Endothelial cell (in vitro differentiated cells): ENCODE data around the gene KCNC4. TPM values are rescaled to one million over a fixed set of nuclear protein-coding genes. Genes with fewer than 3 reads are reported as not detected.

Source experiments
- DNase-seq: peaks from one replicate; pipeline ENCODE4 v3.0.0; 2021; ENCODE audit warnings: low spot score
- H3K27ac Mint-ChIP-seq: one replicate; pipeline ENCODE4 v1.8.0; 2021; ENCODE audit warnings: mixed read lengths, inconsistent platforms; ENCODE audit not compliant: unreplicated experiment
- H3K27me3 Mint-ChIP-seq: one replicate; pipeline ENCODE4 v1.8.0; 2021; ENCODE audit warnings: mild to moderate bottlenecking, moderate library complexity, mixed read lengths, inconsistent platforms; ENCODE audit not compliant: unreplicated experiment
- H3K36me3 Mint-ChIP-seq: one replicate; pipeline ENCODE4 v1.8.0; 2021; ENCODE audit warnings: mild to moderate bottlenecking, low read depth, mixed read lengths, inconsistent platforms; ENCODE audit not compliant: unreplicated experiment
- H3K4me1 Mint-ChIP-seq: one replicate; pipeline ENCODE4 v1.8.0; 2021; ENCODE audit warnings: mild to moderate bottlenecking, mixed read lengths, inconsistent platforms; ENCODE audit not compliant: unreplicated experiment
- H3K4me3 Mint-ChIP-seq: one replicate; pipeline ENCODE4 v1.8.0; 2021; ENCODE audit warnings: mild to moderate bottlenecking, mixed read lengths, inconsistent platforms; ENCODE audit not compliant: unreplicated experiment
- H3K9me3 Mint-ChIP-seq: one replicate; pipeline ENCODE4 v1.8.0; 2021; ENCODE audit warnings: mixed read lengths, inconsistent platforms; ENCODE audit not compliant: unreplicated experiment
- long read RNA-seq: library from polyadenylated mRNA; unstranded; transcript quantifications from one replicate; pipeline ENCODE4 v2.0.0, GENCODE V29; 2020; ENCODE audit not compliant: unreplicated experiment
- total RNA-seq: library from RNA; stranded (reverse); fragmentation: NEBNext Ultra II Directional; extraction: Animal tissue kit (Norgen Biotek cat#: 25700); gene quantifications from one replicate; pipeline ENCODE4 v1.2.1, GENCODE V29; 2021; ENCODE audit not compliant: unreplicated experiment
- TF ChIP-seq, protein P1 (sequence below): fragments of 200-600 bp; sonication (generic); IDR thresholded peaks from one replicate; pipeline ENCODE4 v1.5.0; 2021; ENCODE audit warnings: antibody characterized with exemption; ENCODE audit not compliant: unreplicated experiment

The KCNC4 gene
- total RNA-seq = 37.4 TPM
- long read RNA-seq, partial matches to known transcripts = 4 of 7 reads
- long read RNA-seq, other reads (novel, unspliced or antisense) = 2 of 7 reads

GRCh38 chr1:110209715-110210603 lies at the start of gene KCNC4:
TSS of gene KCNC4 (plus strand) at chr1:110210314. CDS start at chr1:110211500, 1,186 bp downstream.
- peaks cover 12% of the 10 kb centered on the region for H3K27me3 Mint-ChIP-seq
- H3K27ac Mint-ChIP-seq = peak within 1 kb of the TSS; percentile 93
- H3K36me3 Mint-ChIP-seq = peaks cover 9% of the 10 kb centered on the region
- TF ChIP-seq, protein P1, sequence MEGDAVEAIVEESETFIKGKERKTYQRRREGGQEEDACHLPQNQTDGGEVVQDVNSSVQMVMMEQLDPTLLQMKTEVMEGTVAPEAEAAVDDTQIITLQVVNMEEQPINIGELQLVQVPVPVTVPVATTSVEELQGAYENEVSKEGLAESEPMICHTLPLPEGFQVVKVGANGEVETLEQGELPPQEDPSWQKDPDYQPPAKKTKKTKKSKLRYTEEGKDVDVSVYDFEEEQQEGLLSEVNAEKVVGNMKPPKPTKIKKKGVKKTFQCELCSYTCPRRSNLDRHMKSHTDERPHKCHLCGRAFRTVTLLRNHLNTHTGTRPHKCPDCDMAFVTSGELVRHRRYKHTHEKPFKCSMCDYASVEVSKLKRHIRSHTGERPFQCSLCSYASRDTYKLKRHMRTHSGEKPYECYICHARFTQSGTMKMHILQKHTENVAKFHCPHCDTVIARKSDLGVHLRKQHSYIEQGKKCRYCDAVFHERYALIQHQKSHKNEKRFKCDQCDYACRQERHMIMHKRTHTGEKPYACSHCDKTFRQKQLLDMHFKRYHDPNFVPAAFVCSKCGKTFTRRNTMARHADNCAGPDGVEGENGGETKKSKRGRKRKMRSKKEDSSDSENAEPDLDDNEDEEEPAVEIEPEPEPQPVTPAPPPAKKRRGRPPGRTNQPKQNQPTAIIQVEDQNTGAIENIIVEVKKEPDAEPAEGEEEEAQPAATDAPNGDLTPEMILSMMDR = peak; percentile 16
- no peaks in the 10 kb centered on the region for H3K9me3 Mint-ChIP-seq
- DNase-seq = peak; percentile 75
- peaks cover 38% of the 10 kb centered on the region for H3K4me1 Mint-ChIP-seq
- H3K4me3 Mint-ChIP-seq = peak within 1 kb of the TSS; percentile 91

DNA sequence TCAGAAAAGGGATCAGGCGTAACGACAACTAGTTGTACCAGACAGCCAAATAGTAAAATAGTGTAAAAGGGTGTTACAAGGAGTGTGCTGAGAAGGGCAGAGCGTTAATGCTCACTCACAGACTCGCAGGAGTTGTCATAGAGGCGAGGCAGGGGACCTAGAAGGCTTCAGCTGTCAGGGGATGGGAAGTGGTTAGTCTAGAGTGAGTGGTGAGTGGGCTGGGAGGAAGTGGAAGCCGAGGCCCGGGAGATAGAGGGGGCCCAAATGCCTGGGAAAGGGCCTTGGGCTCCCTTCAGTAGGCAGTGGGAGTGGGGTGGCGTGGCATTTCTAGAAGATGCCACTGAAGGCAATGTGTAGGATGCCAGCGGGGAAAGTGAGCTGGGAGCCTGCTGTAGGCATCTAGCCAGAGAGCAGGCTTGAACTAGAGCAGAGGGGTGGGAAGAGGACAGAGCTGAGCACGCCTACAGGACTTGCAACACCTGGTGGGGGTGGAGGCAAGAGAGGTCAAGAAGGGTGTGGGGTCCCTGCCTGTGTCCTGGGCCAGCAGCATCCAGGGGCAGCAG lies 49.5 kb upstream of the KCNC4 start:
- Mint-ChIP-seq H3K27ac (peak overlapping the region; percentile 9), H3K4me3 (peak overlapping the region; percentile 12), H3K27me3 (peaks cover 14% of the 10 kb centered on the region)

DNA sequence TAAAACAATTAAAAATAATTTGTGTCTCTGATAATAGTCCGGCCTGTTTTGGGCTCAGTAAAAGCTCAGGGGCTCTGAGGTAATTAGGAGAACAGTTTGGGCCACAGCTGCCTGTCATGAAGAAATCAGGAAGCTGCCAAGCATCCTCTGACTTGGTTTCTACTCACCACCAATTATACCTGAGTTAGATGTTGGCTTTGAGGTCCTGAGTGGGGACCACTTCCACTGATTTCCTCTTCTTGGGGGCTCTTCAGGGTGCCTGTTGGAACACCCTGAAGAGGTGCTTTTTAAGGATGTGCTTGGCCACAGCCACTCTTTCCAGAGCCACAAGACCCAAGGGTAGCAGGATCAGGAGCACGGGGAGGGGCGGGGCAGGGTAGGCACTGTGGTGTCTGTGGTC lies 48.9 kb upstream of the KCNC4 start:
- peaks cover 62% of the 10 kb centered on the region for H3K4me1 Mint-ChIP-seq
- TF ChIP-seq, protein P1 = no peak
- no peak for DNase-seq
- H3K27ac Mint-ChIP-seq = no peak overlapping the region
- H3K36me3 Mint-ChIP-seq = peaks cover 31% of the 10 kb centered on the region
- no peak overlapping the region for H3K4me3 Mint-ChIP-seq
- H3K27me3 Mint-ChIP-seq = peaks cover 14% of the 10 kb centered on the region
- H3K9me3 Mint-ChIP-seq = no peaks in the 10 kb centered on the region

More for the DNA sequence above, 49.5 kb upstream of the KCNC4 start:
- Mint-ChIP-seq H3K4me1 (peaks cover 59% of the 10 kb centered on the region), H3K9me3 (no peaks in the 10 kb centered on the region), H3K36me3 (peaks cover 32% of the 10 kb centered on the region)
- no peak for DNase-seq
- TF ChIP-seq, protein P1 = no peak

DNA sequence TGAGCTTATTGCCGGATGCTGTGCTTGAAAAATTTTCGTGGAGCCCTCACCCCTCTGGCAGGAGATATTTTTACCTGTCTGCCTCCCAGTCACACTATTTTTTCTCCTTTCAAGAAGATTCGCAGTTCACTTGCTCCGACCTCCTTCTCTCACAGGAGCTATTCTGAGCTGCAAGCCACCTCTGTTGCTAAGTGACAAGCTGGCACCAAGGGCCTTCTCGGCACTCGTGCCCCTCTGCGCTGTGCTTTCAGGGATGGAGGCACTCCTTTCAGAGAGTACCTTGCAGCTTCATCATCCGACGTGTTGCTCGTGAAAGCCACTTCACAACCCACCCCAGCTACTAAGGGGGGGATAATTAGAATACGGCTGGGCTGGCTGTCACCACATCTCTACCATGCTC lies 48.3 kb upstream of the KCNC4 start:
- H3K27me3 Mint-ChIP-seq = peaks cover 14% of the 10 kb centered on the region
- H3K4me3 Mint-ChIP-seq = no peak overlapping the region
- no peaks in the 10 kb centered on the region for H3K9me3 Mint-ChIP-seq
- H3K4me1 Mint-ChIP-seq = peaks cover 61% of the 10 kb centered on the region
- TF ChIP-seq, protein P1 = no peak
- H3K36me3 Mint-ChIP-seq = peaks cover 29% of the 10 kb centered on the region
- H3K27ac Mint-ChIP-seq = no peak overlapping the region
- no peak for DNase-seq

GRCh38 chr1:110163591-110163990 lies 46.5 kb upstream of the KCNC4 start:
- peaks cover 30% of the 10 kb centered on the region for H3K36me3 Mint-ChIP-seq
- DNase-seq = peak; percentile 21
- TF ChIP-seq, protein P1 = no peak
- peaks cover 12% of the 10 kb centered on the region for H3K27me3 Mint-ChIP-seq
- peak overlapping the region; percentile 4 for H3K4me3 Mint-ChIP-seq
- H3K27ac Mint-ChIP-seq = peak overlapping the region; percentile 87
- H3K4me1 Mint-ChIP-seq = peaks cover 62% of the 10 kb centered on the region
- H3K9me3 Mint-ChIP-seq = no peaks in the 10 kb centered on the region
